GM21723 (cell line): Measurements from ENCODE around the gene KRT82.
"Not testable (repeated sequence)": the region's sequence is repeated elsewhere in the genome, so short reads cannot be mapped to it uniquely, and the experiment has no call there.

Experiments used
- ATAC-seq: cut with Tn5 transposase; IDR thresholded peaks from one replicate; pipeline ENCODE4 v1.9.1; 2021; ENCODE audit warnings: mild to moderate bottlenecking, moderate library complexity; ENCODE audit not compliant: unreplicated experiment

KRT82 gene

GRCh38 chr12:52405922-52406385 is at the start of gene KRT82:
TSS of gene KRT82 (minus strand) at chr12:52406335. CDS start at chr12:52406277, 58 bp downstream.
- no peak for ATAC-seq

DNA sequence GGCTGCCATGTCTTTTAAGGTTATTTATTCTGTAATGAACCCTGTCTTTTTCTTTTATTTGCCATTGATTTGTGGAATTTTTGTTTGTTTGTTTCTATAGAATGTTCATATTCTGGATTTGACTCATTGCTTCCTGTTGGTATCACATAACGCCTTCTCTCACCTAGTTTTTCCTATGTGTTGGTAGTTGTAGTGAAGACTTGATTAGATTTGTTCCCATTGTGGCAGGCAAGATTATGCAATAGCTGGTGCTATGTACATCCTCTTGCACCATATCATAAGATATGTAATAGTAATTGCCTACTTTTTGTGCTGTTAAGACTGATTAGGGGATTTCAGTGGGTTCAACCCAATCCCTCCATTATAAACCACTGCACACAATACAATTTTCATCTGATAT is 49.7 kb upstream of the KRT82 start:
- no peak for ATAC-seq

- no peak for ATAC-seq
Measured at GRCh38 chr12:52454411-52455201, 48.5 kb upstream of the KRT82 start.

- no peak for ATAC-seq
Measured at GRCh38 chr12:52452101-52452500, 46.0 kb upstream of the KRT82 start, which contains the start of gene KRT6B. TSS of gene KRT6B (minus strand) at chr12:52452146. CDS start at chr12:52452078, 68 bp downstream.

- ATAC-seq, result no peak
Measured at GRCh38 chr12:52448228-52448627, 42.1 kb upstream of the KRT82 start.

DNA sequence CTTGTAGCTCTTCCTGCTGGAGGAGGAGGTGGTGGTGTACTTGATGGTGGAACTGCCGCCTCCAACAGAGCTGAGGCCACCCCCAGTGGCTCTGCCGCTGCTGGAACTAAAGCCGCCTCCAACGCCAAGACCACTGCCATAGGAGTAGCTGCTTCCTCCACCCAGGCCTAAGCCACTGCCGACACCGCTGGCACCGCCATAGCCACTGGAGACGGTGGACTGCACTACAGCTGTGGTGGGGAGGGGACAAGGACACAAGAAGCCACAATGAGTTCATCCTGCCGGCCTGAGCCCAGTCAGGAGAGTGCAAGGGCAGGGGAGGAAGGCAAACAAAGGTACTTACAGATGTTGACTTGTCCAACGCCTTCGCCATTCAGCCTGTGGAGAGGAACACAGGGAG is 41.1 kb upstream of the KRT82 start:
- not testable (repeated sequence) for ATAC-seq

- no peak for ATAC-seq
Measured at GRCh38 chr12:52446367-52447045, 40.4 kb upstream of the KRT82 start.

DNA sequence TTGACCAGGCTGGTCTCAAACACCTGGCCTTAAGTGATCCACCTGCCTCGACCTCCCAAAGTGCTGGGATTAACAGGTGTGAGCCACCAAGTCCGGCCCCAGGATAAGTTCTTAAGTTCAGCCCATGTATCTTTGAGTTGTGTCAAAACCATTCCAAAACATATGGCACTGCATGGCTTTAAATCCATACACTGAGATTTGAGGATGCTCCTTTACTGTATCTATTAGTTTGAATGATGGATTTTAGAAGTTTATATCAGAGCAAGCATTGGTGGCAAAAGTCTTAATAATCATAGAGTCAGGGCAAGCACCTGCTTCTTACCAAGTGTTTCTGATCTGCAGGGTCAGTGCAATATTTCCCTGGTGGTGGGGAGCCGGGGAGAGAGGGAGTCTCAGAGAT is 39.7 kb upstream of the KRT82 start:
- ATAC-seq, result no peak

DNA sequence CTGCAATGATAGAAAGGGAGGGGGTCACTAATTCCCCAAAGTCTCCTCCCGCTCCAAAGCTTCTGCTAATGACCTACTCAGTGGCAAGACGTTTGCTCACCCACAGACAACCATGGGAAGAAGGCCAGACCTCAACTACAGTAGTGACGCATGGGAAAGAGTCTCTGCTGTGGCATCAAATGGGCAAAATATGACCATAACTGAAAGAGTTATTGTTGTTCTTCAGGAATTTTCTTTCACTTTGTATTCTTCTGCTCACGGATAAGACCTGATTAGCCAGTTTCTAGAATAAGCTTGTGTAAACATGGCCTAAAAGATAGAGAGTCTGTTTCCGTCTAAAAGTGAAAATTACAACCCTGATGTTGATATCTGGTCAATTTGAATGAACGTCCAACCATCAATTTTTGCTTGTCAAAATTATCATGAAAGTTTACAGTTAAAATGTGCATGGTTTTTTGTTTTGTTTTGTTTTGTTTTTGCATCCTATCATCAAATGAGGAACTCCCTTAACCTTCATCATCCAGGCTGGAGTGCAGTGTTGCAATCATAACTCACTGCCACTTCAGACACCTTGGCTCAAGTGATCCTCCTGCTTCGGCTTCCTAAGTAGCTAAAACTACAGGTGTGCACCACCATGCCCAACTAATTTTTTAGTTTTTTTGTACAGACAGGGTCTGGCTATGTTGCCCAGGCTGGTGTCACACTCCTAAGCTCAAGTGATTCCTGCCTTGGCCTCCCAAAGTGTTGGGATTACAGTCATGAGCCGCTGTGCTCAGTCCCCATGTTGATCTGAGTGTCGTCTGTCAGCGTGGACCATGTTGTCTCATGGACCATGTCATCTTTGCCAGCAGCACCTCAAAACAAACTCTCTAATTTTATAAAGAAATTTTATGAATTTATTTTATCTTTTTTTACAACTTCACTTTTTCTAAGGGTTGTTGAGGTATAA is 38.8 kb upstream of the KRT82 start:
- no peak for ATAC-seq

- no peak for ATAC-seq
Measured at GRCh38 chr12:52443966-52444365, 37.8 kb upstream of the KRT82 start.

GRCh38 chr12:52442600-52443061 is 36.5 kb upstream of the KRT82 start:
- ATAC-seq, result no peak

DNA sequence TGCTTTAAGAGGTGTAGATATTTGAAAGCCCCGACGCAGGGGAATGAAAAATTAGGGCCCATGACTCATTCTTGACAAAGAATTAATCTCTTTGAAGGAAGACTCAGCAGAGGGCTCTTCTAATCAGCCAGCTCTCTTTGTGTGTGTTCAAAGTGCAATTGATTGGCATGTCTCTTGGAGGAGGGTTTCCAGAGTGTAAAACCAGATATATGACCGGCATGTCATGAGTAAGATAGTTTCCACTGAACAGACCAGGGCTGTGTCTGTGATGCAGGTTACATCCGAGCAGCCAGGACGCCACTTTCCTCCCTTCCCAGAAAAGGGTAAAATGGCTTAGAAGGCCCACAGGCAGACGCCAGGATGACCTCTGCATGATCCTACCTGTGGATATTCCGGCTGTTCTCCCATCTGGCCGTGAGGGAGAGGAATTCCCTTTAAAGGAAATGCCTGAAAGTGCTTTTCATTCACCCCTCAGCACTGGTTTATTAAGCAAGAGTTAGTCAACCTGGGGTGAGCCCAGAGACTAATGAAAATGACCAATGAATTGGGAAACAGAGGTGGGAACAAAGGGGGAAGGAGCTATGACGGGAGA is 35.3 kb upstream of the KRT82 start:
- ATAC-seq, result no peak

DNA sequence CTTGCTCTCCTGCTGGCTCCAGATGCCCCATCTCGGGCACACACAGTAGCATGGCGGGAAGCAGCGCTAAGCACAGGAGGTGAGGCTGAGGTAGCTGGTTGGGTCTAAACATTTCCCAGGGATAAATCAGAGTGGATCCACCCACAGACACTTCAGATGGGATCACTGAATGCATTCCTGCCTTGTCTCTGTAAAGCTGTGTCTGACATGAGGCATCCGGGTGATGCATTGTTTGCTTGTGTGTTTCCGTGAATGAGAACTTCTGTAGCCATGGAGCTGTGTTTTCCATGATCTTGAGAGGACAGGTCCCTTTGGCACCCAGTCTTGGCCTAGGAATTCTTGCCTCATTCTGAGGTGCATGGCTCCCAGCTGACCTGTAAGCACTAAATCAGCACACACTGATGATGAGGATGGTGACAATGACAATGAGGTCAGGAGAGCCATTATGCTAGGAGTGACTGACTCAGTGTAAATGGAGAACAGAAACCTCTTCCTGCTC is 34.7 kb upstream of the KRT82 start:
- no peak for ATAC-seq

- ATAC-seq, result no peak
Measured at GRCh38 chr12:52439845-52440244, 33.7 kb upstream of the KRT82 start.

- no peak for ATAC-seq
Measured at GRCh38 chr12:52439420-52439819, 33.3 kb upstream of the KRT82 start.

DNA sequence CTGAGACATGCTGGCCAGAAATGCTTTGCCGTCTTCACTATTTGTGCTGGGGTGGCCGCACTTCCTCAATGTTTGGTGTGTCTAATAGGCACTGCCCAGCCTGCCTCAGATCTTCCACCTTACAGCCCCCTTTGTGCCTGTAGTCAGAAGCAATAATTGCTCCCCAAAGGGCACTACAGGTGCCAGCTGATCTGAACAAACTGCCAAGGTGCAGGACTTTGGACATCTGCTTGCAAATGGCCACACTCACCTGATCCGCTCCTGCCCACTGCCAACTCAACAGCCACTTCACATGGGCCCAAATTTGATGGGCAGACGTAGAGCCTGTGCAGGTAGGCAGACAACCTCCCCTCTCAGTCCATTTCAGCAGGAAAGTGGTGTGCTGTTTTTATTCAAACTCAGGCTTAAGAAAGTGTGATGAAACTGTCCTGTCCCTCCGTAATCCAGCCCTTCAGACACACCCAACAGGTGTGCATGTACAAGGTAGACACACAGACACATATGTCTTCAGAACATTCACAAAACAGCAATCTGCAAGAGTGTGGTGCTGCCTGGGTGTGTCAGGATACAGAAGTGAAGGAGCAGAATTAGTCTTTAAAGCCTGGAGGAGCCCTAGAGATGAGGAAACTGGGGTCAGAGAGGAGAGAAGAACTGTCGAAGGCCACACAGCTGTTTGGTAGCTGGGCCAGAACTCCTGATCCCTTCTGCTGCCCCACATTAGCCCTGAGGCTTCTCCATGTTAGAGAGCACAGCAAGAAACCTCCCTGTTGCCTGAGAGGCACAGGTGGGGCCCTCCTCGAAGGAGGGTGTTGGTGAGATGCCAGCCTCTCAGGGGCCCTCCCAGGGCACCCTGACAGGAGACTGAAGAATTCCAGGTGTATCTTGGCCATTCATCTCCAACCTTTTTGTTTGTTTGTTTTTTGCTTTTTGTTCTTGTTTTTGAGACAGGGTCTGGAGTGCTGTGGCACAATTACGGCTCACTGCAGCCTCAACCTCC is 32.5 kb upstream of the KRT82 start:
- no peak for ATAC-seq

GRCh38 chr12:52437508-52437907 is 31.4 kb upstream of the KRT82 start:
- ATAC-seq, result no peak

DNA sequence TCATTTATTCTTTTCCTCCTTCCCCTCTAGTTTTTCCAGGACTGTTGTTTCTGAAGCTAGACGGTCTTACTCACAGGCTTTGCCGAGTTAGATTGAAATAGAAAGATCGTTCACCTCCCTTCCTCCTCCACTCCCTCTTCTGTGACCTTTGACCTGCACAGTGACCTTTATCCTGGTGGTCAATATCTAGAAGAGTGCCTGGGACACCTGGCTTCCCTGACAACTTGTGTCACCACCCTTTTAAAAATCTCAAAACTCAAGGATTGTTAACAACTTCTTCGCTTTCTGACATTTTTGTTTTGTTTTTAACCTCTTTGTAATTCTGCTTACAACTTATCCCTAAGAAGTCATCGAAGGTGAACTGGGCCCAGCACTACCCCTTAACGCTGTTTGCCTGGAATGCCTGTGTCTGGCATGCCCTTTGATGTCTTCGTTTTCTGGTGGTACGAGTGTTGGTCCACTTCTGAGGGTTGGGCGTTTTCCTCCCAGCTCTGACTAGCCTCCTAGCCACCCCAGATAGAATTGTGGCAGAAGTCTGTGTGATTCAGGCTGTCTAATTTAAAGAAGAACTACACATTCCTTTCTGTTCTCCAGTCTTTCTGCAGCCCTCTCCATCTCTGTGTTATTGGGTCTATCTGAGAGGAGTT is 30.8 kb upstream of the KRT82 start:
- no peak for ATAC-seq
